Suprapubic skin (tissue), 4 donors: Measurements from ENCODE around the gene ACKR1. TPM values are rescaled to one million over a fixed set of nuclear protein-coding genes. Genes with fewer than 3 reads are reported as not detected.

Experiments used
- DNase-seq, 2 donors: peaks; one replicate each; pipeline ENCODE4 v3.0.0-alpha.2; 2019; ENCODE audit warnings: low spot score in 2 of 2
- H3K27ac ChIP-seq: fragments of 200-600 bp; sonication (generic); one replicate; pipeline ENCODE4 v1.5.1; 2019
- H3K27me3 ChIP-seq: fragments of 200-600 bp; sonication (generic); one replicate; pipeline ENCODE4 v1.5.1; 2019
- H3K36me3 ChIP-seq: fragments of 200-600 bp; sonication (generic); one replicate; pipeline ENCODE4 v1.5.1; 2019
- H3K4me1 ChIP-seq: fragments of 200-600 bp; sonication (generic); one replicate; pipeline ENCODE4 v1.5.1; 2019
- H3K4me3 ChIP-seq: fragments of 200-600 bp; sonication (generic); one replicate; pipeline ENCODE4 v1.5.1; 2019; ENCODE audit warnings: mild to moderate bottlenecking
- H3K9me3 ChIP-seq: fragments of 200-600 bp; sonication (generic); one replicate; pipeline ENCODE4 v1.5.1; 2019
- EP300 ChIP-seq: sonication (generic); formaldehyde crosslinking; IDR thresholded peaks from one replicate; pipeline ENCODE4 v1.6.1; 2017; ENCODE audit warnings: antibody characterized with exemption
- POLR2A ChIP-seq, 2 donors: fragments of 450-650 bp; IDR thresholded peaks; one replicate each; pipeline ENCODE4 v1.6.1; 2017; ENCODE audit warnings: antibody characterized with exemption in 2 of 2, mild to moderate bottlenecking in 2 of 2, moderate library complexity in 2 of 2
- POLR2AphosphoS5 ChIP-seq, 3 donors: sonication (generic); formaldehyde crosslinking; IDR thresholded peaks; one replicate each; pipeline ENCODE4 v1.6.1; 2017; ENCODE audit warnings: antibody characterized with exemption in 3 of 3
- WGBS: methylation state at CpG from one replicate; pipeline ENCODE4 v1.1.5; 2018; 5-methylcytosine and 5-hydroxymethylcytosine counted together
- total RNA-seq, 4 donors: library from RNA; depleted of rRNA; stranded (reverse); fragments of >200 nt; gene quantifications; one replicate each; pipeline ENCODE4 v1.1.0, GENCODE V29; 2016
- TF ChIP-seq, protein P1 (sequence below), 2 donors: fragments of 200-600 bp in 1 of 2; fragments of 450-650 bp in 1 of 2; sonication (generic) in 1 of 2; IDR thresholded peaks; one replicate each; pipeline ENCODE4 v1.5.1; 2016 to 2019; ENCODE audit warnings: antibody characterized with exemption in 2 of 2, mild to moderate bottlenecking in 1 of 2, moderate library complexity in 1 of 2

ACKR1 gene, protein sequence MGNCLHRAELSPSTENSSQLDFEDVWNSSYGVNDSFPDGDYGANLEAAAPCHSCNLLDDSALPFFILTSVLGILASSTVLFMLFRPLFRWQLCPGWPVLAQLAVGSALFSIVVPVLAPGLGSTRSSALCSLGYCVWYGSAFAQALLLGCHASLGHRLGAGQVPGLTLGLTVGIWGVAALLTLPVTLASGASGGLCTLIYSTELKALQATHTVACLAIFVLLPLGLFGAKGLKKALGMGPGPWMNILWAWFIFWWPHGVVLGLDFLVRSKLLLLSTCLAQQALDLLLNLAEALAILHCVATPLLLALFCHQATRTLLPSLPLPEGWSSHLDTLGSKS
- total RNA-seq = 100 to 1,000 TPM in 1 of 4 donors, 10 to 100 TPM in 3; 34.7 to 117 (median 41.4) TPM

DNA sequence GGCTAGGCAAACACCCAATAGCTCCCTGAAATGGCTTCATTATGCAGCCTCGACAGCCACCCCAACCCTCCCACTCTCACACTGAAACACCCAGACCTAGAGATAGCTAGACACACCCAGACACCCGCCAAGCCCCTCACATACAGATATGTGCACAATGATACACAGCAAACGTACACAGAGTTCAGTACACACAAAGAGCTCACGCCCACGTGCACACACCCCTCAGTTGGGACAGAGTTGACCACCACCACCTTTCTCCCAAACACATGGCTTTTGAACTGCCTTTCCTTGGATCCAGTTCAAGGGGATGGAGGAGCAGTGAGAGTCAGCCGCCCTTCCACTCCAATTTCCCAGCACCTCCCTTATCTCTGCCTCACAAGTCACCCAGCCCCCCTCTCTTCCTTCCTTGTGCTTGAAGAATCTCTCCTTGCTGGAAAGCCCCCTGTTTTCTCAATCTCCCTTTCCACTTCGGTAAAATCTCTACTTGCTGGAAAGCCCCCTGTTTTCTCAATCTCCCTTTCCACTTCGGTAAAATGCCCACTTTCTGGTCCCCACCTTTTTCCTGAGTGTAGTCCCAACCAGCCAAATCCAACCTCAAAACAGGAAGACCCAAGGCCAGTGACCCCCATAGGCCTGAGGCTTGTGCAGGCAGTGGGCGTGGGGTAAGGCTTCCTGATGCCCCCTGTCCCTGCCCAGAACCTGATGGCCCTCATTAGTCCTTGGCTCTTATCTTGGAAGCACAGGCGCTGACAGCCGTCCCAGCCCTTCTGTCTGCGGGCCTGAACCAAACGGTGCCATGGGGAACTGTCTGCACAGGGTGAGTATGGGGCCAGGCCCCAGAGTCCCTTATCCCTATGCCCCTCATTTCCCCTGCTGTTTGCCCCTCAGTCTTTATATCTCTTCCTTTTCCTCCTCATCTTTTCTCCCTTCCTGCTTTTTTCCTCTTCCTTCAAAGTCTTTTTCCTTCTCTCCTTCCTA, at the start of gene ACKR1:
ACKR1 (plus strand) TSS at position 715 of the 981 bp plus-strand sequence; CDS start at position 800, 85 bp downstream.
- Histone ChIP-seq H3K4me1 (no peaks in the 10 kb centered on the region), H3K9me3 (no peaks in the 10 kb centered on the region), H3K4me3 (peak within 1 kb of the TSS; percentile 37), H3K36me3 (no peaks in the 10 kb centered on the region), H3K27ac (peak within 1 kb of the TSS; percentile 38), H3K27me3 (peaks cover 56% of the 10 kb centered on the region)
- no peak for DNase-seq
- TF ChIP-seq, protein P1, sequence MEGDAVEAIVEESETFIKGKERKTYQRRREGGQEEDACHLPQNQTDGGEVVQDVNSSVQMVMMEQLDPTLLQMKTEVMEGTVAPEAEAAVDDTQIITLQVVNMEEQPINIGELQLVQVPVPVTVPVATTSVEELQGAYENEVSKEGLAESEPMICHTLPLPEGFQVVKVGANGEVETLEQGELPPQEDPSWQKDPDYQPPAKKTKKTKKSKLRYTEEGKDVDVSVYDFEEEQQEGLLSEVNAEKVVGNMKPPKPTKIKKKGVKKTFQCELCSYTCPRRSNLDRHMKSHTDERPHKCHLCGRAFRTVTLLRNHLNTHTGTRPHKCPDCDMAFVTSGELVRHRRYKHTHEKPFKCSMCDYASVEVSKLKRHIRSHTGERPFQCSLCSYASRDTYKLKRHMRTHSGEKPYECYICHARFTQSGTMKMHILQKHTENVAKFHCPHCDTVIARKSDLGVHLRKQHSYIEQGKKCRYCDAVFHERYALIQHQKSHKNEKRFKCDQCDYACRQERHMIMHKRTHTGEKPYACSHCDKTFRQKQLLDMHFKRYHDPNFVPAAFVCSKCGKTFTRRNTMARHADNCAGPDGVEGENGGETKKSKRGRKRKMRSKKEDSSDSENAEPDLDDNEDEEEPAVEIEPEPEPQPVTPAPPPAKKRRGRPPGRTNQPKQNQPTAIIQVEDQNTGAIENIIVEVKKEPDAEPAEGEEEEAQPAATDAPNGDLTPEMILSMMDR (IDR thresholded peaks at IDR 0.05) = no peak
- TF ChIP-seq EP300 (no peak), POLR2A (IDR thresholded peaks at IDR 0.05) (no peak), POLR2AphosphoS5 (IDR thresholded peaks at IDR 0.05) (no peak)
- 54% methylated on average over 13 of the region's 13 CpGs for WGBS

DNA sequence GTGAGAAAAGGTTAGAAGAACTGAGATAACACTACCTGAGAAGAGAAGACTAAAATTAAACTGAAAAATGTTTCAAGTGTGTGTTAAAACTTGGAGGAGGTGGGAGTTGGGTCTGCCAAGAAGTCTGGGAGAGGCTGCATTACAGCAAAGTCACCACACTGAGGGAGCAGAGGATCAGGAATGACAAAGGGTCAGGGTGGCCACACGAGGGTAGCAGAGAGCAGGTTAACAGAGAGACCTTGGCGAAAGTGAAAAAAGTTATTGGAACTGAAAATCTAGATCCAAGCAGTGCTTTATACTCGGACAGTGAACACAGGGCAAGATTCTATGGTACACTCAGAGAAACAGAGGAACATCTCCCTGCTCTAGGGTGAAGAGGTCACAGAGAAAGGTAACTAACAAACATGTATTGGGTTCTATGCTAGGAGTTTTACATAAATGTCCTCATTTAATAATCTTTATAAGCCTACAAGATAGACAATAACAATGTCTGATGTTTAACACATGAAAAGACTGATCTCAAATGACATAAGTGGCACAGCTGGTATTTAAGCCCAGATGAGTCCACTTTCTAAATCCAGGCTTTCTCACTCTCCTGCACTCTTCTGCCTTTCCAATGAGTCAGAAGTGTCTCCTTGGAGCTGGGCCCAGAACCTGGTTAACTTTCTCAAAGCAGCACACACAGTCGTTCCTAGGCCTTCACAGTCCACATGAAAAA, 43.5 kb upstream of the ACKR1 start:
- Histone ChIP-seq H3K36me3 (no peaks in the 10 kb centered on the region), H3K9me3 (no peaks in the 10 kb centered on the region), H3K27ac (no peak overlapping the region), H3K4me3 (no peak overlapping the region), H3K27me3 (no peaks in the 10 kb centered on the region), H3K4me1 (peaks cover 14% of the 10 kb centered on the region)
- peak; percentile 72 to 84 for DNase-seq
- WGBS = 5% methylated on average over 4 of the region's 4 CpGs
- no peak for TF ChIP-seq POLR2AphosphoS5 (IDR thresholded peaks at IDR 0.05)
- no peak for TF ChIP-seq POLR2A (IDR thresholded peaks at IDR 0.05)
- no peak for TF ChIP-seq EP300
- TF ChIP-seq, protein P1 (IDR thresholded peaks at IDR 0.05) = peak; percentile 92 to 97

- Histone ChIP-seq H3K4me3 (no peak overlapping the region), H3K27ac (no peak overlapping the region), H3K4me1 (peaks cover 14% of the 10 kb centered on the region), H3K9me3 (no peaks in the 10 kb centered on the region), H3K36me3 (no peaks in the 10 kb centered on the region), H3K27me3 (no peaks in the 10 kb centered on the region)
- TF ChIP-seq POLR2AphosphoS5 (IDR thresholded peaks at IDR 0.05) = no peak
- TF ChIP-seq POLR2A (IDR thresholded peaks at IDR 0.05) = no peak
- TF ChIP-seq, protein P1 (IDR thresholded peaks at IDR 0.05) = no peak
- no peak for TF ChIP-seq EP300
- 86% methylated on average over 1 of the region's 1 CpG for WGBS
- DNase-seq = no peak
Measured at GRCh38 chr1:159161719-159162026, 43.0 kb upstream of the ACKR1 start.

GRCh38 chr1:159162516-159163265, 42.0 kb upstream of the ACKR1 start:
- 65% methylated on average over 4 of the region's 4 CpGs for WGBS
- no peaks in the 10 kb centered on the region for H3K9me3 ChIP-seq
- H3K4me1 ChIP-seq = peaks cover 14% of the 10 kb centered on the region
- H3K27me3 ChIP-seq = no peaks in the 10 kb centered on the region
- DNase-seq = no peak
- H3K27ac ChIP-seq = no peak overlapping the region
- TF ChIP-seq POLR2AphosphoS5 (IDR thresholded peaks at IDR 0.05) = no peak
- TF ChIP-seq POLR2A (IDR thresholded peaks at IDR 0.05) = no peak
- TF ChIP-seq, protein P1 (IDR thresholded peaks at IDR 0.05) = no peak
- TF ChIP-seq EP300 = no peak
- H3K4me3 ChIP-seq = no peak overlapping the region
- H3K36me3 ChIP-seq = no peaks in the 10 kb centered on the region
